HEK293 (cell line): ENCODE data around the gene COASY.
A peak's percentile ranks its signal among the peaks of the same experiment; 100 is the strongest.

Source experiments
- KLF1 ChIP-seq: fragments of 450-650 bp; formaldehyde crosslinking; IDR thresholded peaks from 2 replicates; pipeline ENCODE4 v1.5.1; 2016; ENCODE audit warnings: missing biosample characterization, missing genetic modification characterization
- KLF7 ChIP-seq: fragments of 450-650 bp; formaldehyde crosslinking; IDR thresholded peaks from 2 replicates; pipeline ENCODE4 v1.5.1; 2016; ENCODE audit warnings: missing biosample characterization, missing genetic modification characterization, borderline replicate concordance
- OSR2 ChIP-seq: fragments of 450-650 bp; formaldehyde crosslinking; IDR thresholded peaks from 2 replicates; pipeline ENCODE4 v1.5.1; 2016; ENCODE audit warnings: missing biosample characterization, missing genetic modification characterization
- SP2 ChIP-seq: fragments of 450-650 bp; formaldehyde crosslinking; IDR thresholded peaks from 2 replicates; pipeline ENCODE4 v1.5.1; 2016; ENCODE audit warnings: missing biosample characterization, missing genetic modification characterization
- WT1 ChIP-seq: fragments of 450-650 bp; formaldehyde crosslinking; IDR thresholded peaks from 2 replicates; pipeline ENCODE4 v1.5.1; 2016; ENCODE audit warnings: missing biosample characterization, missing genetic modification characterization
- ZFHX2 ChIP-seq: fragments of 450-650 bp; formaldehyde crosslinking; conservative IDR thresholded peaks from 2 replicates; pipeline ENCODE4 v1.5.1; 2016; ENCODE audit warnings: missing biosample characterization, missing genetic modification characterization
- ZFP69B ChIP-seq: fragments of 450-650 bp; formaldehyde crosslinking; IDR thresholded peaks from 2 replicates; pipeline ENCODE4 v1.5.1; 2016; ENCODE audit warnings: missing biosample characterization, missing genetic modification characterization
- ZIC2 ChIP-seq: fragments of 450-650 bp; formaldehyde crosslinking; IDR thresholded peaks from 2 replicates; pipeline ENCODE4 v1.5.1; 2016; ENCODE audit warnings: missing biosample characterization, missing genetic modification characterization
- ZNF10 ChIP-seq: fragments of 450-650 bp; formaldehyde crosslinking; IDR thresholded peaks from 2 replicates; pipeline ENCODE4 v1.5.1; 2017; ENCODE audit warnings: missing biosample characterization, missing genetic modification characterization
- ZNF394 ChIP-seq: fragments of 450-650 bp; formaldehyde crosslinking; IDR thresholded peaks from 2 replicates; pipeline ENCODE4 v1.5.1; 2016; ENCODE audit warnings: missing biosample characterization, missing genetic modification characterization, mild to moderate bottlenecking, moderate library complexity, borderline replicate concordance
- ZNF501 ChIP-seq: fragments of 450-650 bp; formaldehyde crosslinking; IDR thresholded peaks from 2 replicates; pipeline ENCODE4 v1.5.1; 2016; ENCODE audit warnings: missing biosample characterization, missing genetic modification characterization
- ZNF610 ChIP-seq: fragments of 450-650 bp; formaldehyde crosslinking; IDR thresholded peaks from 2 replicates; pipeline ENCODE4 v1.5.1; 2016; ENCODE audit warnings: missing biosample characterization, missing genetic modification characterization, borderline replicate concordance
- ZNF623 ChIP-seq: fragments of 450-650 bp; formaldehyde crosslinking; IDR thresholded peaks from 2 replicates; pipeline ENCODE4 v1.5.1; 2016; ENCODE audit warnings: missing biosample characterization, missing genetic modification characterization
- ZNF660 ChIP-seq: fragments of 450-650 bp; IDR thresholded peaks from 2 replicates; pipeline ENCODE4 v1.5.1; 2018; ENCODE audit warnings: missing biosample characterization, mild to moderate bottlenecking, missing genetic modification characterization
- ZNF76 ChIP-seq: fragments of 450-650 bp; formaldehyde crosslinking; IDR thresholded peaks from 2 replicates; pipeline ENCODE4; 2016; ENCODE audit warnings: low read depth, missing biosample characterization, missing genetic modification characterization, borderline replicate concordance
- ZSCAN23 ChIP-seq: fragments of 450-650 bp; formaldehyde crosslinking; IDR thresholded peaks from 2 replicates; pipeline ENCODE4 v1.5.1; 2016; ENCODE audit warnings: missing biosample characterization, missing genetic modification characterization
- TF ChIP-seq, protein P1 (sequence below): fragments of 450-650 bp; formaldehyde crosslinking; conservative IDR thresholded peaks from 2 replicates; pipeline ENCODE4 v1.5.1; 2016; ENCODE audit warnings: low read depth, missing biosample characterization, missing genetic modification characterization
- TF ChIP-seq, protein P2 (sequence below): fragments of 450-650 bp; formaldehyde crosslinking; conservative IDR thresholded peaks from 2 replicates; pipeline ENCODE4 v1.5.1; 2016; ENCODE audit warnings: low read depth, missing biosample characterization, missing genetic modification characterization
- TF ChIP-seq, protein P3 (sequence below): fragments of 450-650 bp; formaldehyde crosslinking; IDR thresholded peaks from 2 replicates; pipeline ENCODE4 v1.5.1; 2016; ENCODE audit warnings: missing biosample characterization, missing genetic modification characterization
- TF ChIP-seq, protein P4 (sequence below): fragments of 450-650 bp; formaldehyde crosslinking; optimal IDR thresholded peaks from 2 replicates; pipeline ENCODE3; 2016; ENCODE audit warnings: missing biosample characterization, mild to moderate bottlenecking, missing genetic modification characterization

COASY gene

DNA sequence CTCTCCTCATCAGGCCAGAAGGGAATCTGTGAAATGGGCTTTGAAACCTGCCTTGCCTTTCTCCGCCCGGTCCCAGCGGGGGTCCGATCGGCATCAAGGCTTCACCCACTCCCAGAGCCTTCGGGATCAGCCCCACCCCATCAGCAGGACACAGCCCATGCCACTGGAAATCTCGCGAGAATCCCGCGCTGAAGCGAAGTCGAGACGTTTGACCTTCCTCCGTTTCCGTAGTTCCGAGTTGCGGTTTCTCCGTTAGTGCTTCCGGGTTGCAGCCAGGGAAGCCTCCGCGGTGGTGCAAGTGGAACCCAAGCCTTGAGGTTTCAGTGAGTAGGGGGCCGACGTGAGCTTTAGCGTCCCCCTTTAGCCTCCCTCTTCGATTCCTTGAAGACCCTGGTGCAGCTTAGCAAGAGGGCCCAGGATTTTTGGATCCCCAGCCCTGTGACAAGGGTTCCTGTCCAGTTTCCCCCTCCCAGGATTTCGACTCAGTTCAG, at the start of gene COASY (continued):
- TF ChIP-seq, protein P1, sequence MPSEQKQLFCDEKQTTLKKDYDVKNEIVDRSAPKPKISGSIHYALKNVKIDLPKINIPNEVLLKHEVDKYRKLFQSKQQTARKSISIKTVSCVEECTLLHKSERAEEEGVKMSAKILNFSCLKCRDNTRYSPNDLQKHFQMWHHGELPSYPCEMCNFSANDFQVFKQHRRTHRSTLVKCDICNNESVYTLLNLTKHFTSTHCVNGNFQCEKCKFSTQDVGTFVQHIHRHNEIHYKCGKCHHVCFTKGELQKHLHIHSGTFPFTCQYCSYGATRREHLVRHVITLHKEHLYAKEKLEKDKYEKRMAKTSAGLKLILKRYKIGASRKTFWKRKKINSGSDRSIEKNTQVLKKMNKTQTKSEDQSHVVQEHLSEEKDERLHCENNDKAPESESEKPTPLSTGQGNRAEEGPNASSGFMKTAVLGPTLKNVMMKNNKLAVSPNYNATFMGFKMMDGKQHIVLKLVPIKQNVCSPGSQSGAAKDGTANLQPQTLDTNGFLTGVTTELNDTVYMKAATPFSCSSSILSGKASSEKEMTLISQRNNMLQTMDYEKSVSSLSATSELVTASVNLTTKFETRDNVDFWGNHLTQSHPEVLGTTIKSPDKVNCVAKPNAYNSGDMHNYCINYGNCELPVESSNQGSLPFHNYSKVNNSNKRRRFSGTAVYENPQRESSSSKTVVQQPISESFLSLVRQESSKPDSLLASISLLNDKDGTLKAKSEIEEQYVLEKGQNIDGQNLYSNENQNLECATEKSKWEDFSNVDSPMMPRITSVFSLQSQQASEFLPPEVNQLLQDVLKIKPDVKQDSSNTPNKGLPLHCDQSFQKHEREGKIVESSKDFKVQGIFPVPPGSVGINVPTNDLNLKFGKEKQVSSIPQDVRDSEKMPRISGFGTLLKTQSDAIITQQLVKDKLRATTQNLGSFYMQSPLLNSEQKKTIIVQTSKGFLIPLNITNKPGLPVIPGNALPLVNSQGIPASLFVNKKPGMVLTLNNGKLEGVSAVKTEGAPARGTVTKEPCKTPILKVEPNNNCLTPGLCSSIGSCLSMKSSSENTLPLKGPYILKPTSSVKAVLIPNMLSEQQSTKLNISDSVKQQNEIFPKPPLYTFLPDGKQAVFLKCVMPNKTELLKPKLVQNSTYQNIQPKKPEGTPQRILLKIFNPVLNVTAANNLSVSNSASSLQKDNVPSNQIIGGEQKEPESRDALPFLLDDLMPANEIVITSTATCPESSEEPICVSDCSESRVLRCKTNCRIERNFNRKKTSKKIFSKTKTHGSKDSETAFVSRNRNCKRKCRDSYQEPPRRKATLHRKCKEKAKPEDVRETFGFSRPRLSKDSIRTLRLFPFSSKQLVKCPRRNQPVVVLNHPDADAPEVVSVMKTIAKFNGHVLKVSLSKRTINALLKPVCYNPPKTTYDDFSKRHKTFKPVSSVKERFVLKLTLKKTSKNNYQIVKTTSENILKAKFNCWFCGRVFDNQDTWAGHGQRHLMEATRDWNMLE (tag by site-specific recombination): peak; percentile 95
- TF ChIP-seq ZNF10 (tag by site-specific recombination) (no peak), ZNF394 (tag by site-specific recombination) (peak; percentile 56), ZNF76 (tag by site-specific recombination) (peak; percentile 72; the same call in 1 of the 2 replicates), ZFHX2 (tag by site-specific recombination) (peak; percentile 34; the same call in 1 of the 2 replicates), OSR2 (no peak), ZIC2 (tag by site-specific recombination) (peak; percentile 77), WT1 (tag by site-specific recombination) (peak; percentile 17; the same call in 1 of the 2 replicates), ZNF660 (peak; percentile 76; the same call in 1 of the 2 replicates), ZFP69B (tag by site-specific recombination) (0 out of 2 replicates have a peak, but pooled peaks have one; percentile 18), KLF1 (tag by site-specific recombination) (peak; percentile 69), ZNF610 (tag by site-specific recombination) (peak; percentile 39; the same call in 1 of the 2 replicates), SP2 (tag by site-specific recombination) (peak; percentile 85), ZSCAN23 (tag by site-specific recombination) (0 out of 2 replicates have a peak, but pooled peaks have one; percentile 5), ZNF501 (peak; percentile 70; the same call in 1 of the 2 replicates), ZNF623 (tag by site-specific recombination) (no peak), KLF7 (tag by site-specific recombination) (peak; percentile 96)
- TF ChIP-seq, protein P2, sequence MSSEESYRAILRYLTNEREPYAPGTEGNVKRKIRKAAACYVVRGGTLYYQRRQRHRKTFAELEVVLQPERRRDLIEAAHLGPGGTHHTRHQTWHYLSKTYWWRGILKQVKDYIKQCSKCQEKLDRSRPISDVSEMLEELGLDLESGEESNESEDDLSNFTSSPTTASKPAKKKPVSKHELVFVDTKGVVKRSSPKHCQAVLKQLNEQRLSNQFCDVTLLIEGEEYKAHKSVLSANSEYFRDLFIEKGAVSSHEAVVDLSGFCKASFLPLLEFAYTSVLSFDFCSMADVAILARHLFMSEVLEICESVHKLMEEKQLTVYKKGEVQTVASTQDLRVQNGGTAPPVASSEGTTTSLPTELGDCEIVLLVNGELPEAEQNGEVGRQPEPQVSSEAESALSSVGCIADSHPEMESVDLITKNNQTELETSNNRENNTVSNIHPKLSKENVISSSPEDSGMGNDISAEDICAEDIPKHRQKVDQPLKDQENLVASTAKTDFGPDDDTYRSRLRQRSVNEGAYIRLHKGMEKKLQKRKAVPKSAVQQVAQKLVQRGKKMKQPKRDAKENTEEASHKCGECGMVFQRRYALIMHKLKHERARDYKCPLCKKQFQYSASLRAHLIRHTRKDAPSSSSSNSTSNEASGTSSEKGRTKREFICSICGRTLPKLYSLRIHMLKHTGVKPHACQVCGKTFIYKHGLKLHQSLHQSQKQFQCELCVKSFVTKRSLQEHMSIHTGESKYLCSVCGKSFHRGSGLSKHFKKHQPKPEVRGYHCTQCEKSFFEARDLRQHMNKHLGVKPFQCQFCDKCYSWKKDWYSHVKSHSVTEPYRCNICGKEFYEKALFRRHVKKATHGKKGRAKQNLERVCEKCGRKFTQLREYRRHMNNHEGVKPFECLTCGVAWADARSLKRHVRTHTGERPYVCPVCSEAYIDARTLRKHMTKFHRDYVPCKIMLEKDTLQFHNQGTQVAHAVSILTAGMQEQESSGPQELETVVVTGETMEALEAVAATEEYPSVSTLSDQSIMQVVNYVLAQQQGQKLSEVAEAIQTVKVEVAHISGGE (tag by site-specific recombination): peak; percentile 93
- TF ChIP-seq, protein P3, sequence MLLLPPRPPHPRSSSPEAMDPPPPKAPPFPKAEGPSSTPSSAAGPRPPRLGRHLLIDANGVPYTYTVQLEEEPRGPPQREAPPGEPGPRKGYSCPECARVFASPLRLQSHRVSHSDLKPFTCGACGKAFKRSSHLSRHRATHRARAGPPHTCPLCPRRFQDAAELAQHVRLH: peak; percentile 90
- TF ChIP-seq, protein P4, sequence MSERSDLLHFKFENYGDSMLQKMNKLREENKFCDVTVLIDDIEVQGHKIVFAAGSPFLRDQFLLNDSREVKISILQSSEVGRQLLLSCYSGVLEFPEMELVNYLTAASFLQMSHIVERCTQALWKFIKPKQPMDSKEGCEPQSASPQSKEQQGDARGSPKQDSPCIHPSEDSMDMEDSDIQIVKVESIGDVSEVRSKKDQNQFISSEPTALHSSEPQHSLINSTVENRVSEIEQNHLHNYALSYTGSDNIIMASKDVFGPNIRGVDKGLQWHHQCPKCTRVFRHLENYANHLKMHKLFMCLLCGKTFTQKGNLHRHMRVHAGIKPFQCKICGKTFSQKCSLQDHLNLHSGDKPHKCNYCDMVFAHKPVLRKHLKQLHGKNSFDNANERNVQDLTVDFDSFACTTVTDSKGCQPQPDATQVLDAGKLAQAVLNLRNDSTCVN: peak; percentile 27
